K562 (cell line): ENCODE data around the gene ZP3. TPM values are rescaled to one million over a fixed set of nuclear protein-coding genes. Genes with fewer than 3 reads are reported as not detected.

ENCODE experiments used
- ATAC-seq: fragments of 200-7000 bp; cut with Tn5 transposase; 3 replicates; pipeline ENCODE4 v1.9.1; 2020; ENCODE audit warnings: moderate library complexity
- BruUV-seq: library from RNA; stranded (reverse); fragments of 400-500 nt; replicated peaks from 2 replicates; lab custom pipeline; 2021; lab: Mats Ljungman, UMichigan
- CTCF ChIA-PET: fragments of 300-600 bp; formaldehyde crosslinking; extraction: SDS; loops from one replicate; lab custom pipeline; 2021; ENCODE audit warnings: low intra/inter-chr PET ratio; lab: Yijun Ruan, JAX
- POLR2A ChIA-PET: fragments of 300-600, 350-650 bp; sonication (Branson Sonifier 250); formaldehyde crosslinking; extraction: SDS; loops from one replicate; lab custom pipeline; 2021; ENCODE audit warnings: antibody characterized with exemption, inconsistent platforms; lab: Yijun Ruan, JAX
- DNase-seq, 4 experiments: peaks; one replicate each; pipeline versions ENCODE4 v3.0.0 to v3.0.0-alpha.2; 2011 to 2018; ENCODE audit warnings: low spot score in 3 of 4, mixed read lengths in 3 of 4; ENCODE audit errors: extremely low read depth in 1 of 4
- FAIRE-seq: peaks from 2 replicates; lab custom pipeline; 2011; peaks lifted over from hg19 to GRCh38; lab: Jason Lieb, UNC
- H2AFZ ChIP-seq: 2 replicates; pipeline ENCODE4 v1.6.0; 2011; ENCODE audit warnings: low read depth, low read length, control low read depth, inconsistent platforms
- H3K27ac ChIP-seq: fragments of 200-600 bp; 3 replicates; pipeline ENCODE4 v1.8.0; 2011; ENCODE audit warnings: low read depth, mild to moderate bottlenecking, control low read depth, inconsistent platforms, low read length, moderate library complexity, mixed read lengths; ENCODE audit errors: extremely low read depth
- H3K27me3 ChIP-seq, 2 experiments: fragments of 300-600 bp in 1 of 2; 2 replicates in 1 of 2; 3 replicates in 1 of 2; pipeline versions ENCODE4 v1.6.0 to v1.8.0; 2011; ENCODE audit warnings: inconsistent platforms in 2 of 2, low read length in 2 of 2, mild to moderate bottlenecking in 1 of 2, mixed read lengths in 1 of 2, moderate library complexity in 1 of 2; ENCODE audit not compliant: control insufficient read depth in 2 of 2, insufficient read depth in 2 of 2
- H3K36me3 ChIP-seq: fragments of 300-600 bp; 3 replicates; pipeline ENCODE4 v1.8.0; 2011; ENCODE audit warnings: mild to moderate bottlenecking, low read length, inconsistent platforms; ENCODE audit not compliant: control insufficient read depth, insufficient read depth
- H3K4me1 ChIP-seq, 2 experiments: fragments of 200-600 bp in 1 of 2; replicated peaks in 1 of 2; 2 replicates in 1 of 2; 3 replicates in 1 of 2; pipeline versions ENCODE4 v1.5.1 to v1.8.0; 2011; ENCODE audit warnings: inconsistent platforms in 2 of 2, low read length in 2 of 2, mild to moderate bottlenecking in 1 of 2, mixed read lengths in 1 of 2, moderate library complexity in 1 of 2; ENCODE audit not compliant: control insufficient read depth in 2 of 2, insufficient read depth in 2 of 2
- H3K4me2 ChIP-seq: 2 replicates; pipeline ENCODE4 v1.6.1; 2011; ENCODE audit warnings: low read length, control low read depth, inconsistent platforms, mixed read lengths; ENCODE audit not compliant: insufficient read depth
- H3K4me3 ChIP-seq: fragments of 200-600 bp; sonication (generic), shearing (Covaris generic); 2 replicates; pipeline ENCODE4 v1.5.1; 2016; ENCODE audit warnings: control low read depth, inconsistent platforms
- H3K79me2 ChIP-seq: fragments of 200-600 bp; 3 replicates; pipeline ENCODE4 v1.8.0; 2011; ENCODE audit warnings: low read length, inconsistent platforms; ENCODE audit not compliant: control insufficient read depth, insufficient read depth
- H3K9ac ChIP-seq, 2 experiments: 2 replicates each; pipeline versions ENCODE4 v1.6.0 to v1.6.1; 2011; ENCODE audit warnings: low read depth in 2 of 2, low read length in 2 of 2, control low read depth in 1 of 2, inconsistent platforms in 1 of 2, mild to moderate bottlenecking in 1 of 2, mixed read lengths in 1 of 2; ENCODE audit not compliant: insufficient read depth in 1 of 2
- H3K9me1 ChIP-seq: one replicate; pipeline ENCODE4 v1.6.0; 2011; ENCODE audit warnings: inconsistent platforms, mild to moderate bottlenecking, low read length, moderate library complexity; ENCODE audit not compliant: control insufficient read depth, insufficient read depth
- H3K9me3 ChIP-seq: replicated peaks from 2 replicates; pipeline ENCODE4 v1.5.1; 2011; ENCODE audit warnings: low read depth, low read length, inconsistent platforms; ENCODE audit not compliant: control insufficient read depth, insufficient read depth
- H4K20me1 ChIP-seq: replicated peaks from 2 replicates; pipeline ENCODE4 v1.6.1; 2011; ENCODE audit warnings: low read length, inconsistent platforms, mixed read lengths; ENCODE audit not compliant: control insufficient read depth, insufficient read depth
- ASH1L ChIP-seq: fragments of 450-650 bp; IDR thresholded peaks from 2 replicates; pipeline ENCODE4 v1.6.1; 2018; ENCODE audit warnings: borderline replicate concordance, mild to moderate bottlenecking, low read depth; ENCODE audit not compliant: partially characterized antibody
- CBFB ChIP-seq: sonication (generic); formaldehyde crosslinking; IDR thresholded peaks from 2 replicates; pipeline ENCODE4 v1.4.0; 2020; ENCODE audit warnings: mild to moderate bottlenecking, missing genetic modification reagents
- ELF2 ChIP-seq: fragments of 250-450 bp; sonication (Bioruptor Pico); IDR thresholded peaks from 2 replicates; pipeline ENCODE4 v1.5.0; 2021; ENCODE audit warnings: mild to moderate bottlenecking
- EP400 ChIP-seq: fragments of 450-650 bp; IDR thresholded peaks from 2 replicates; pipeline ENCODE4 v1.6.1; 2017; ENCODE audit warnings: antibody characterized with exemption, mild to moderate bottlenecking, moderate library complexity
- ETS1 ChIP-seq: conservative IDR thresholded peaks from 2 replicates; pipeline ENCODE4 v1.6.1; 2011; ENCODE audit warnings: low read depth, mild to moderate bottlenecking, low read length; ENCODE audit not compliant: control insufficient read depth
- JUND ChIP-seq, 2 experiments: IDR thresholded peaks; 2 replicates in 1 of 2; 3 replicates in 1 of 2; pipeline ENCODE4 v1.6.1; 2011; ENCODE audit warnings: borderline replicate concordance in 2 of 2, low read depth in 2 of 2, low read length in 2 of 2, improper control_type of control experiment in 1 of 2, missing biosample characterization in 1 of 2, missing genetic modification characterization in 1 of 2, missing genetic modification reagents in 1 of 2
- KAT7 ChIP-seq: sonication (generic); formaldehyde crosslinking; IDR thresholded peaks from 2 replicates; pipeline ENCODE4 v1.8.0; 2022; ENCODE audit warnings: missing genetic modification reagents, mild to moderate bottlenecking, borderline replicate concordance
- NFIC ChIP-seq: fragments of 450-650 bp; IDR thresholded peaks from 2 replicates; pipeline ENCODE4 v1.6.1; 2017; ENCODE audit warnings: mild to moderate bottlenecking, inconsistent platforms
- NR0B1 ChIP-seq: fragments of 450-650 bp; IDR thresholded peaks from one replicate; pipeline ENCODE4 v1.6.1; 2018; ENCODE audit warnings: mild to moderate bottlenecking, moderate library complexity; ENCODE audit not compliant: partially characterized antibody
- NUFIP1 ChIP-seq: fragments of 450-650 bp; IDR thresholded peaks from 2 replicates; pipeline ENCODE4 v1.6.1; 2018; ENCODE audit not compliant: partially characterized antibody
- SMARCB1 ChIP-seq: IDR thresholded peaks from 2 replicates; pipeline ENCODE4 v1.6.1; 2011; ENCODE audit warnings: improper control_type of control experiment, low read depth; ENCODE audit not compliant: insufficient read length
- TAF9B ChIP-seq: fragments of 450-650 bp; IDR thresholded peaks from 2 replicates; pipeline ENCODE4 v1.6.1; 2018; ENCODE audit warnings: mild to moderate bottlenecking; ENCODE audit not compliant: partially characterized antibody
- THRAP3 ChIP-seq: fragments of 450-650 bp; IDR thresholded peaks from 2 replicates; pipeline ENCODE4 v1.6.1; 2016; ENCODE audit warnings: mild to moderate bottlenecking, inconsistent platforms, borderline replicate concordance
- ZFP1 ChIP-seq: fragments of 450-650 bp; formaldehyde crosslinking; IDR thresholded peaks from 2 replicates; pipeline ENCODE4 v1.4.0; 2020; ENCODE audit warnings: mild to moderate bottlenecking, mixed read lengths
- ZNF431 ChIP-seq: sonication (generic); formaldehyde crosslinking; IDR thresholded peaks from 2 replicates; pipeline ENCODE4 v1.8.0; 2022; ENCODE audit warnings: mild to moderate bottlenecking, missing genetic modification reagents
- ZNF655 ChIP-seq: fragments of 250-450 bp; sonication (Bioruptor Pico); IDR thresholded peaks from 2 replicates; pipeline ENCODE4 v1.5.0; 2021
- WGBS: fragments of 100-300 bp; shearing (Covaris generic); methylation state at CpG from one replicate; pipeline ENCODE4 v1.1.6; 2016; ENCODE audit warnings: low coverage, mixed read lengths; ENCODE audit not compliant: insufficient coverage; ENCODE audit errors: missing lambda C conversion rate; 5-methylcytosine and 5-hydroxymethylcytosine counted together
- in situ Hi-C: fragments of 300-500 bp; cut with MboI; formaldehyde crosslinking; loops from 4 replicates; pipeline ENCODE4 v1.15.0; 2018; ENCODE audit warnings: inconsistent platforms, mixed read lengths
- intact Hi-C: fragments of 100-400 bp; cut with micrococcal nuclease; formaldehyde crosslinking; loops from 2 replicates; pipeline ENCODE4 v1.14.2; 2022
- polyA plus RNA-seq, 8 experiments: library from polyadenylated mRNA; depleted of rRNA in 4 of 8; stranded (reverse) in 5 of 8; unstranded in 3 of 8; fragments of >200 nt; fragmentation: Nextera tagmentation in 2 of 8; fragmentation: Illumina TruSeq in 1 of 8; extraction: Ambion mirVana in 2 of 8; extraction: Trizol in 1 of 8; gene quantifications; 2 replicates each; pipeline versions ENCODE4 v1.2.1 to v1.2.3, GENCODE V29; 2011 to 2014; ENCODE audit warnings: inconsistent platforms in 1 of 8, missing spikeins in 1 of 8
- total RNA-seq, 7 experiments: library from RNA; depleted of rRNA in 6 of 7; stranded (reverse); fragments of >200 nt in 6 of 7; fragmentation: Illumina TruSeq in 2 of 7; extraction: Trizol in 2 of 7; gene quantifications; 2 replicates each; pipeline versions ENCODE4 v1.2.1 to v1.2.3, GENCODE V29; 2011 to 2021; ENCODE audit warnings: low replicate concordance in 1 of 7

Gene ZP3
- total and polyA plus RNA-seq, 9 of the 15 experiments (the other 6 are each of a cell fraction or from before 2014, with no cell fraction given), result 1.4 to 3.8 (median 2.4) TPM

GRCh38 chr7:76383089-76383944, 41.4 kb upstream of the ZP3 start (continued):
- TF ChIP-seq ZNF431 (CRISPR knock-in tag) (no peak), ZFP1 (no peak), NR0B1 (no peak), JUND (IDR thresholded peaks at IDR 0.05; ENCODE audit: borderline replicate concordance, low read depth, low read length) (peak; percentile 71), JUND (tag; IDR thresholded peaks at IDR 0.05; ENCODE audit: borderline replicate concordance, low read depth, low read length) (peak; percentile 74; the same call in 2 of the 3 replicates), NUFIP1 (no peak)

GRCh38 chr7:76386691-76387260, 38.0 kb upstream of the ZP3 start:
- no TSS peak for BruUV-seq
- no peaks in the 10 kb centered on the region for H3K9me3 ChIP-seq
- H3K36me3 ChIP-seq, result no peaks in the 10 kb centered on the region
- DNase-seq, result no peak
- in situ Hi-C loops, result no loop called here
- H2AFZ ChIP-seq, result peak overlapping the region; percentile 58; the same call in 1 of the 2 replicates
- no peaks in the 10 kb centered on the region for H4K20me1 ChIP-seq
- ATAC-seq, result no peak
- H3K4me3 ChIP-seq, result no peak overlapping the region
- ChIA-PET CTCF (no interaction called here), POLR2A (interaction anchor here (0.7 kb wide), 1 partner anchor 108 kb away, joined by 3 read pairs; no protein-coding TSS in a partner anchor)
- intact Hi-C loops, result no loop called here
- no peaks in the 10 kb centered on the region for H3K79me2 ChIP-seq
- no peak for FAIRE-seq
- no peaks in the 10 kb centered on the region for H3K27me3 ChIP-seq
- no peak overlapping the region for H3K9ac ChIP-seq
- H3K4me2 ChIP-seq, result no peak overlapping the region
- H3K4me1 ChIP-seq, result peaks cover 22 to 30% of the 10 kb centered on the region in 2 experiments
- H3K27ac ChIP-seq, result no peak overlapping the region
- WGBS, result 68% methylated on average over 10 of the region's 11 CpGs
- no peaks in the 10 kb centered on the region for H3K9me1 ChIP-seq
- TF ChIP-seq ZNF655 (CRISPR knock-in tag) (no peak), EP400 (no peak), THRAP3 (no peak), ETS1 (no peak), KAT7 (CRISPR knock-in tag) (no peak), TAF9B (no peak), CBFB (no peak), ELF2 (CRISPR knock-in tag) (no peak), ASH1L (no peak), SMARCB1 (no peak), NFIC (peak; percentile 49; the same call in 1 of the 2 replicates)
